Natural killer cell (primary cell): Measurements from ENCODE around the gene SLC24A3. TPM values are rescaled to one million over a fixed set of nuclear protein-coding genes. Genes with fewer than 3 reads are reported as not detected.
A peak's percentile ranks its signal among the peaks of the same experiment; 100 is the strongest.

ENCODE experiments used
- ATAC-seq, 3 donors: fragments of 150-1000 bp in 2 of 3; fragments of 200-7000 bp in 1 of 3; cut with Tn5 transposase; 1 replicate in 1 of 3; 2 replicates in 2 of 3; pipeline ENCODE4 v1.10.0; 2021; ENCODE audit warnings: mild to moderate bottlenecking in 2 of 3, moderate library complexity in 2 of 3
- DNase-seq, 2 donors: peaks; one replicate each; pipeline versions ENCODE4 v3.0.0 to v3.0.0-alpha.2; 2013 to 2021; ENCODE audit warnings: mixed read lengths in 1 of 2
- H3K27ac ChIP-seq: one replicate; pipeline ENCODE4 v1.5.1; 2013; ENCODE audit warnings: mild to moderate bottlenecking, low read length
- H3K27me3 ChIP-seq: one replicate; pipeline ENCODE4 v1.6.1; 2013; ENCODE audit warnings: low read length; ENCODE audit not compliant: control insufficient read depth, insufficient read depth
- H3K36me3 ChIP-seq: one replicate; pipeline ENCODE4 v1.6.1; 2013; ENCODE audit warnings: low read length; ENCODE audit not compliant: control insufficient read depth, insufficient read depth
- H3K4me1 ChIP-seq: one replicate; pipeline ENCODE4 v1.6.1; 2013; ENCODE audit warnings: low read length; ENCODE audit not compliant: control insufficient read depth, insufficient read depth
- H3K4me3 ChIP-seq: one replicate; pipeline ENCODE4 v1.5.1; 2013; ENCODE audit warnings: low read length
- H3K9me3 ChIP-seq: one replicate; pipeline ENCODE4 v1.6.1; 2013; ENCODE audit warnings: low read length; ENCODE audit not compliant: control insufficient read depth, insufficient read depth
- H3K27ac Mint-ChIP-seq, 2 donors: one replicate each; pipeline ENCODE4 v1.8.0; 2022; ENCODE audit warnings: mild to moderate bottlenecking in 2 of 2, mixed read lengths in 2 of 2, moderate library complexity in 1 of 2
- H3K27me3 Mint-ChIP-seq, 2 donors: one replicate each; pipeline ENCODE4 v1.8.0; 2022; ENCODE audit warnings: low read depth in 2 of 2, mixed read lengths in 2 of 2
- H3K36me3 Mint-ChIP-seq: one replicate; pipeline ENCODE4 v1.8.0; 2022; ENCODE audit warnings: mixed read lengths
- H3K4me1 Mint-ChIP-seq, 2 donors: one replicate each; pipeline ENCODE4 v1.8.0; 2022; ENCODE audit warnings: mixed read lengths in 2 of 2
- H3K4me3 Mint-ChIP-seq: one replicate; pipeline ENCODE4 v1.8.0; 2022; ENCODE audit warnings: mild to moderate bottlenecking, moderate library complexity, mixed read lengths
- H3K9me3 Mint-ChIP-seq, 2 donors: one replicate each; pipeline ENCODE4 v1.8.0; 2022; ENCODE audit warnings: mixed read lengths in 2 of 2
- WGBS: methylation state at CpG from one replicate; pipeline ENCODE4 v1.1.7; 2013; ENCODE audit warnings: missing lambda C conversion rate; ENCODE audit not compliant: insufficient coverage; 5-methylcytosine and 5-hydroxymethylcytosine counted together
- intact Hi-C: fragments of 100-400 bp; cut with micrococcal nuclease; formaldehyde crosslinking; loops from one replicate; pipeline ENCODE4 v1.14.2; 2022
- total RNA-seq, 4 donors: library from RNA; stranded (reverse); fragments of 120-200 nt in 1 of 4; gene quantifications; one replicate each; pipeline versions ENCODE4 v1.2.3 to v1.2.4, GENCODE V29; 2013 to 2022
- TF ChIP-seq, protein P1 (sequence below): fragments of 200-600 bp; IDR thresholded peaks from one replicate; pipeline ENCODE4 v1.8.0; 2022; ENCODE audit warnings: antibody characterized with exemption

The SLC24A3 gene
- total RNA-seq, 3 donors from 2014 or later (not counting 1 experiment from before 2014, with no cell fraction given), result 0.09 to 5.5 (median 0.99) TPM

- ATAC-seq (no peak), DNase-seq (no peak)
- H3K27me3 Mint-ChIP-seq, result peaks cover under 1 to 5% of the 10 kb centered on the region in 2 donors
- TF ChIP-seq, protein P1, sequence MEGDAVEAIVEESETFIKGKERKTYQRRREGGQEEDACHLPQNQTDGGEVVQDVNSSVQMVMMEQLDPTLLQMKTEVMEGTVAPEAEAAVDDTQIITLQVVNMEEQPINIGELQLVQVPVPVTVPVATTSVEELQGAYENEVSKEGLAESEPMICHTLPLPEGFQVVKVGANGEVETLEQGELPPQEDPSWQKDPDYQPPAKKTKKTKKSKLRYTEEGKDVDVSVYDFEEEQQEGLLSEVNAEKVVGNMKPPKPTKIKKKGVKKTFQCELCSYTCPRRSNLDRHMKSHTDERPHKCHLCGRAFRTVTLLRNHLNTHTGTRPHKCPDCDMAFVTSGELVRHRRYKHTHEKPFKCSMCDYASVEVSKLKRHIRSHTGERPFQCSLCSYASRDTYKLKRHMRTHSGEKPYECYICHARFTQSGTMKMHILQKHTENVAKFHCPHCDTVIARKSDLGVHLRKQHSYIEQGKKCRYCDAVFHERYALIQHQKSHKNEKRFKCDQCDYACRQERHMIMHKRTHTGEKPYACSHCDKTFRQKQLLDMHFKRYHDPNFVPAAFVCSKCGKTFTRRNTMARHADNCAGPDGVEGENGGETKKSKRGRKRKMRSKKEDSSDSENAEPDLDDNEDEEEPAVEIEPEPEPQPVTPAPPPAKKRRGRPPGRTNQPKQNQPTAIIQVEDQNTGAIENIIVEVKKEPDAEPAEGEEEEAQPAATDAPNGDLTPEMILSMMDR, result no peak
- no peaks in the 10 kb centered on the region for H3K4me1 Mint-ChIP-seq
- H3K9me3 Mint-ChIP-seq, result no peaks in the 10 kb centered on the region
- H3K4me3 Mint-ChIP-seq, result no peak overlapping the region
- intact Hi-C loops, result no loop called here
- H3K36me3 ChIP-seq, result no peaks in the 10 kb centered on the region
- no peaks in the 10 kb centered on the region for H3K27me3 ChIP-seq
- H3K4me3 ChIP-seq, result no peak overlapping the region
- H3K27ac Mint-ChIP-seq, result no peak overlapping the region
- 83% methylated on average over 4 of the region's 4 CpGs for WGBS
- H3K27ac ChIP-seq, result no peak overlapping the region
- no peaks in the 10 kb centered on the region for H3K36me3 Mint-ChIP-seq
- no peaks in the 10 kb centered on the region for H3K9me3 ChIP-seq
- H3K4me1 ChIP-seq, result no peaks in the 10 kb centered on the region
These were observed 39.1 kb downstream of the SLC24A3 start for GRCh38 chr20:19251506-19251905.

DNA sequence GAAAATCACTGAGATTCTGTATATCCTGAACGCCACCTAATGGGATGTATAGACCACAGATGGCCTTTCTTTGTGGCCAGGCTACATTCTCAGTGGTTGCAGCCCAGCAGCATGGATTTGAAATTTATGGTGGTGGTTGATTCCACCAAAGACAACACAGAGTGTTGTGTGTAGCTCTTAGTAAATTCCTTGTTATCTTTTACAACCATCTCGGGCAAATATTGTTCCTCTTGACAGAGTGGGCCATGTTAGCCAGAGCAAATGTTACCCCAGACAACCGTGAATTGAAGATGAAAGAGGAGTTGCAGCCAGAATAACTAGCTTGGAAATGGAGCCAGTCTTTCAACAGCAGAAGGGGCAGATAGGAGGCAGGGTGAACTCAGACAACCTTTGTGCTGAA lies 39.5 kb downstream of the SLC24A3 start:
- 83% methylated on average over 3 of the region's 3 CpGs for WGBS
- no peak overlapping the region for H3K4me3 ChIP-seq
- H3K36me3 ChIP-seq, result no peaks in the 10 kb centered on the region
- no peak for ATAC-seq
- no peaks in the 10 kb centered on the region for H3K9me3 ChIP-seq
- H3K4me1 ChIP-seq, result no peaks in the 10 kb centered on the region
- H3K4me3 Mint-ChIP-seq, result no peak overlapping the region
- H3K27ac Mint-ChIP-seq, result no peak overlapping the region
- no peak for DNase-seq
- no peaks in the 10 kb centered on the region for H3K36me3 Mint-ChIP-seq
- H3K27me3 Mint-ChIP-seq, result peaks cover 0 to 5% of the 10 kb centered on the region in 2 donors
- H3K27ac ChIP-seq, result no peak overlapping the region
- no peaks in the 10 kb centered on the region for H3K4me1 Mint-ChIP-seq
- TF ChIP-seq, protein P1, result no peak
- H3K27me3 ChIP-seq, result no peaks in the 10 kb centered on the region
- H3K9me3 Mint-ChIP-seq, result no peaks in the 10 kb centered on the region
- intact Hi-C loops, result no loop called here

DNA sequence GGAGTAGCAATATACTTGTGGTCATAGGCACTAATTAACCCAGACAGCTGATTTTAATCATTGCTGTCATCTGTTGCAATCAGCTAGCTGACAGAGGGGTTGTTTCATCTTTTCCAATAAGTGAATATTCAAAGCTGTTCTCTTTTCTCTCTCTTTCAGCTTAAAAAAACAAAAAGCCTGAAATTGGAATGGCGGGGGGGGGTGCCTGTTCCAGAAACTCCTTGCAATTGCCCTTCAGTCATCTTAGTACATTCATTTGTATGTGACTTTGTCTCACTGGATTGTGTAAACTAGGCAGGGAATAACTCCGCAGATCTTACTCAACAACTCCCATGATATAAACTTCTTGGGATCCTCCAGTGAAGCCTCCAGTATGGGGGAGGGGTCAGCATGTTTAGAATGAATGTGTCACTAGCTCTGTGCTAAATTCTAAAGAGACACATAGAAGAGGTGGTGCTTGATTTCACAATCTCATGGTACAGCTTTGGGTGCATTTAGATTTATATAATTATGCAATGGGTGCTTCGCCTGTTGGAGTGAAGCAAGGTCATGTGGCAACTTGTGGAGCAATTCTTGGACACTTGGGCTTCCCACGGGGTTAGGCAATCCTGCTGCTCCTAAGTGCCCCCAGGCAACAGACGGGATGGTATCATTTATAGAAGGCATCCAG lies 40.1 kb downstream of the SLC24A3 start:
- H3K4me3 Mint-ChIP-seq, result no peak overlapping the region
- H3K9me3 Mint-ChIP-seq, result no peaks in the 10 kb centered on the region
- H3K36me3 ChIP-seq, result no peaks in the 10 kb centered on the region
- peaks cover 0 to 5% of the 10 kb centered on the region in 2 donors for H3K27me3 Mint-ChIP-seq
- H3K4me3 ChIP-seq, result no peak overlapping the region
- TF ChIP-seq, protein P1, result no peak
- intact Hi-C loops, result no loop called here
- DNase-seq (peak in 1 of 2 donors; percentile 5), ATAC-seq (no peak)
- H3K9me3 ChIP-seq, result no peaks in the 10 kb centered on the region
- no peaks in the 10 kb centered on the region for H3K4me1 Mint-ChIP-seq
- no peak overlapping the region for H3K27ac ChIP-seq
- no peaks in the 10 kb centered on the region for H3K27me3 ChIP-seq
- H3K4me1 ChIP-seq, result no peaks in the 10 kb centered on the region
- no peaks in the 10 kb centered on the region for H3K36me3 Mint-ChIP-seq
- WGBS, result 80% methylated on average over 3 of the region's 5 CpGs
- no peak overlapping the region for H3K27ac Mint-ChIP-seq

DNA sequence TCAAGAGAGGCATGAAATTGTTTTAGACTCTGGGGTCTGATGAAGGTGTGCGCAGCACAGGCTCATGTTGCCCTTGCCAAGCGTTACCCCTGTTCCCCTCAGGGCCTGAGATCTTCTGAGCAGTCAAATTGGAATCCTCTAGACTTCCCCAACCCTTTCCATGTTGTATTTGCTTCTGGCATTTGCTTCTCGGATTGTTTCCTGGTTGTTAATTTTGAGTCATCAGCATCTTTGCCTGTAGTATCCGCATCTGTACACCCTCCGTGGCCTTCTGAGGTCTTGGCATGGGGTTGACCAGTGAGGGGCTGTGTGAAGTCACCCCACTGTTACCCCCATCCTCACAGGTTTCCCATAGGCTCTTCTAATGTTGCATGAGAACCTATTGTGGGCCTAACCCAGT lies 40.9 kb downstream of the SLC24A3 start:
- H3K36me3 ChIP-seq, result no peaks in the 10 kb centered on the region
- Mint-ChIP-seq H3K27ac (no peak overlapping the region), H3K4me3 (no peak overlapping the region), H3K36me3 (no peaks in the 10 kb centered on the region), H3K4me1 (no peaks in the 10 kb centered on the region), H3K27me3 (peaks cover 0 to 5% of the 10 kb centered on the region in 2 donors), H3K9me3 (no peaks in the 10 kb centered on the region)
- intact Hi-C loops, result no loop called here
- DNase-seq (no peak), ATAC-seq (no peak)
- TF ChIP-seq, protein P1, result no peak
- WGBS, result 85% methylated on average over 5 of the region's 5 CpGs
- H3K4me3 ChIP-seq, result no peak overlapping the region
- no peaks in the 10 kb centered on the region for H3K27me3 ChIP-seq
- H3K4me1 ChIP-seq, result no peaks in the 10 kb centered on the region
- no peak overlapping the region for H3K27ac ChIP-seq
- H3K9me3 ChIP-seq, result no peaks in the 10 kb centered on the region
